Prostate gland (tissue), 2 donors: ENCODE data around the gene RARS1. TPM values are rescaled to one million over a fixed set of nuclear protein-coding genes. Genes with fewer than 3 reads are reported as not detected.

Experiments used
- DNase-seq: peaks from one replicate; pipeline ENCODE4 v3.0.0-alpha.2; 2019; ENCODE audit warnings: low spot score
- H3K27ac ChIP-seq, 2 donors: fragments of 200-600 bp; sonication (generic); 2 replicates each; pipeline ENCODE4 v1.5.1; 2017 to 2019
- H3K27me3 ChIP-seq: fragments of 200-600 bp; sonication (generic); replicated peaks from 2 replicates; pipeline ENCODE4 v1.5.1; 2019; ENCODE audit not compliant: insufficient read depth
- H3K36me3 ChIP-seq, 2 donors: fragments of 200-600 bp; sonication (generic); 1 replicate in 1 of 2; 2 replicates in 1 of 2; pipeline versions ENCODE4 v1.5.1 to v1.8.1; 2017 to 2019
- H3K4me1 ChIP-seq: fragments of 200-600 bp; sonication (generic); replicated peaks from 2 replicates; pipeline ENCODE4 v1.5.1; 2019
- H3K4me3 ChIP-seq, 2 donors: fragments of 200-600 bp; sonication (generic); 2 replicates each; pipeline ENCODE4 v1.5.1; 2017 to 2019
- H3K9me3 ChIP-seq: fragments of 200-600 bp; sonication (generic); 2 replicates; pipeline ENCODE4 v1.5.1; 2017
- POLR2A ChIP-seq: fragments of 450-650 bp; IDR thresholded peaks from one replicate; pipeline ENCODE4 v1.6.1; 2016; ENCODE audit warnings: antibody characterized with exemption, mild to moderate bottlenecking
- POLR2AphosphoS5 ChIP-seq: sonication (generic); formaldehyde crosslinking; IDR thresholded peaks from one replicate; pipeline ENCODE4 v1.6.1; 2017; ENCODE audit warnings: antibody characterized with exemption
- whole genome bisulfite sequencing: methylation state at CpG from one replicate; pipeline ENCODE4 v1.1.5; 2018; 5-methylcytosine and 5-hydroxymethylcytosine counted together
- intact Hi-C: fragments of 100-400 bp; cut with DNase I; formaldehyde crosslinking; loops from one replicate; pipeline ENCODE4 v1.14.2; 2022
- total RNA-seq, 2 donors: library from RNA; depleted of rRNA; stranded (reverse); fragments of >200 nt; gene quantifications; one replicate each; pipeline ENCODE4 v1.1.0, GENCODE V29; 2016
- TF ChIP-seq, protein P1 (sequence below), 4 experiments: fragments of 200-600 bp in 2 of 4; fragments of 450-650 bp in 2 of 4; sonication (generic) in 2 of 4; IDR thresholded peaks; 1 replicate in 3 of 4; 2 replicates in 1 of 4; pipeline ENCODE4 v1.5.1; 2016 to 2019; ENCODE audit warnings: antibody characterized with exemption in 4 of 4, mild to moderate bottlenecking in 2 of 4, moderate library complexity in 2 of 4

RARS1 gene
- total RNA-seq, 2 donors from 2014 or later = 71.6 to 86.6 TPM

GRCh38 chr5:168477060-168477459 lies 9.2 kb upstream of the RARS1 start:
- no peaks in the 10 kb centered on the region for H3K27me3 ChIP-seq
- TF ChIP-seq, protein P1, sequence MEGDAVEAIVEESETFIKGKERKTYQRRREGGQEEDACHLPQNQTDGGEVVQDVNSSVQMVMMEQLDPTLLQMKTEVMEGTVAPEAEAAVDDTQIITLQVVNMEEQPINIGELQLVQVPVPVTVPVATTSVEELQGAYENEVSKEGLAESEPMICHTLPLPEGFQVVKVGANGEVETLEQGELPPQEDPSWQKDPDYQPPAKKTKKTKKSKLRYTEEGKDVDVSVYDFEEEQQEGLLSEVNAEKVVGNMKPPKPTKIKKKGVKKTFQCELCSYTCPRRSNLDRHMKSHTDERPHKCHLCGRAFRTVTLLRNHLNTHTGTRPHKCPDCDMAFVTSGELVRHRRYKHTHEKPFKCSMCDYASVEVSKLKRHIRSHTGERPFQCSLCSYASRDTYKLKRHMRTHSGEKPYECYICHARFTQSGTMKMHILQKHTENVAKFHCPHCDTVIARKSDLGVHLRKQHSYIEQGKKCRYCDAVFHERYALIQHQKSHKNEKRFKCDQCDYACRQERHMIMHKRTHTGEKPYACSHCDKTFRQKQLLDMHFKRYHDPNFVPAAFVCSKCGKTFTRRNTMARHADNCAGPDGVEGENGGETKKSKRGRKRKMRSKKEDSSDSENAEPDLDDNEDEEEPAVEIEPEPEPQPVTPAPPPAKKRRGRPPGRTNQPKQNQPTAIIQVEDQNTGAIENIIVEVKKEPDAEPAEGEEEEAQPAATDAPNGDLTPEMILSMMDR (IDR thresholded peaks at IDR 0.05) = no peak
- no peak for TF ChIP-seq POLR2A
- TF ChIP-seq POLR2AphosphoS5 = no peak

DNA sequence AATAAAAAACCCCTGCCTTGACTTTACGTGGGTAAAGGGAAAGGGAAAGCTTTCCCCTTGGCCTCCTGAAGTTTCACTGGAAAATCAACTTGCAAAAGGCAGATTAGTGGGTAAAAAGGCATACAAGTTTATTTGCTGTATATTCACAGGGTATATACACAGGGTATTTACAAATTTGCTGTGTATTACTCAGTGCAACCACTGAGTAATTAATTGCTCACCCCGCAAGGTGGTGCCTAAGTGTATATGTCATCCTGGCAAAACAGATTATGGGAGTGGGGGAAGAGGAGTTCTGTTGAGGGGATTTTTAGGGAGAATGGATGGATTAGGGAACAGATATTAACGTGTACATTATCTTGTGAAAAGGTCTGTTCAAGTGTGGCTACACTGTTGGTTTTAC lies 7.1 kb upstream of the RARS1 start:
- Histone ChIP-seq H3K27me3 (no peaks in the 10 kb centered on the region), H3K27ac (no peak overlapping the region), H3K4me3 (no peak overlapping the region), H3K9me3 (no peaks in the 10 kb centered on the region), H3K36me3 (no peaks in the 10 kb centered on the region), H3K4me1 (no peaks in the 10 kb centered on the region)
- DNase-seq = no peak
- intact Hi-C loops = no loop called here
- 91% methylated on average over 3 of the region's 3 CpGs for WGBS
- TF ChIP-seq, protein P1 (IDR thresholded peaks at IDR 0.05) = no peak

More at GRCh38 chr5:168477060-168477459, 9.2 kb upstream of the RARS1 start:
- no peaks in the 10 kb centered on the region for H3K36me3 ChIP-seq
- no peaks in the 10 kb centered on the region for H3K9me3 ChIP-seq
- H3K27ac ChIP-seq = no peak overlapping the region
- H3K4me1 ChIP-seq = no peaks in the 10 kb centered on the region
- intact Hi-C loops = no loop called here
- 54% methylated on average over 7 of the region's 7 CpGs for WGBS
- H3K4me3 ChIP-seq = no peak overlapping the region
- DNase-seq = no peak

GRCh38 chr5:168480601-168481000 lies 5.7 kb upstream of the RARS1 start:
- TF ChIP-seq, protein P1 (IDR thresholded peaks at IDR 0.05) = no peak
- TF ChIP-seq POLR2AphosphoS5 (no peak), POLR2A (no peak)
- intact Hi-C loops = loop anchor here (10.0 kb wide), 1 partner anchor 1104 kb away; the partner anchor contains the start of gene SPDL1
- Histone ChIP-seq H3K4me1 (no peaks in the 10 kb centered on the region), H3K4me3 (no peak overlapping the region), H3K36me3 (no peaks in the 10 kb centered on the region), H3K9me3 (no peaks in the 10 kb centered on the region), H3K27ac (no peak overlapping the region), H3K27me3 (no peaks in the 10 kb centered on the region)
- WGBS = 92% methylated on average over 3 of the region's 3 CpGs
- DNase-seq = no peak

GRCh38 chr5:168481330-168481788 lies 4.9 kb upstream of the RARS1 start:
- Histone ChIP-seq H3K27ac (no peak overlapping the region), H3K27me3 (no peaks in the 10 kb centered on the region), H3K4me1 (no peaks in the 10 kb centered on the region), H3K36me3 (no peaks in the 10 kb centered on the region), H3K4me3 (no peak overlapping the region), H3K9me3 (no peaks in the 10 kb centered on the region)
- intact Hi-C loops = loop anchor here (10.0 kb wide), 1 partner anchor 1103 kb away; the partner anchor contains the start of gene SPDL1
- TF ChIP-seq POLR2AphosphoS5 (no peak), POLR2A (no peak)
- TF ChIP-seq, protein P1 (IDR thresholded peaks at IDR 0.05) = no peak
- DNase-seq = no peak
- 48% methylated on average over 4 of the region's 4 CpGs for WGBS

GRCh38 chr5:168482361-168482760 lies 3.9 kb upstream of the RARS1 start:
- H3K36me3 ChIP-seq = no peaks in the 10 kb centered on the region
- H3K9me3 ChIP-seq = no peaks in the 10 kb centered on the region
- 60% methylated on average over 5 of the region's 5 CpGs for WGBS
- TF ChIP-seq POLR2A = no peak
- TF ChIP-seq, protein P1 (IDR thresholded peaks at IDR 0.05) = no peak
- no peak for TF ChIP-seq POLR2AphosphoS5
- no peaks in the 10 kb centered on the region for H3K4me1 ChIP-seq
- no peak for DNase-seq
- intact Hi-C loops = loop anchor here (10.0 kb wide), 1 partner anchor 1102 kb away; the partner anchor contains the start of gene SPDL1
- H3K27ac ChIP-seq = no peak overlapping the region
- H3K4me3 ChIP-seq = no peak overlapping the region
- no peaks in the 10 kb centered on the region for H3K27me3 ChIP-seq
